Smooth muscle cell (in vitro differentiated cells): ENCODE measurements around the gene APPBP2. TPM values are rescaled to one million over a fixed set of nuclear protein-coding genes. Genes with fewer than 3 reads are reported as not detected.

Experiments used
- DNase-seq: peaks from one replicate; lab custom pipeline; 2025; ENCODE audit not compliant: unreplicated experiment; lab: John Stamatoyannopoulos, UW
- H2AFZ ChIP-seq: fragments of 200-600 bp; sonication (generic); 2 replicates; pipeline ENCODE4 v1.6.0; 2016; ENCODE audit warnings: antibody characterized with exemption, low read depth, mild to moderate bottlenecking
- H3F3A ChIP-seq: fragments of 200-600 bp; sonication (generic); 2 replicates; pipeline ENCODE4 v1.6.0; 2017; ENCODE audit warnings: antibody characterized with exemption, low read depth
- H3K27ac ChIP-seq: fragments of 200-600 bp; sonication (generic); 2 replicates; pipeline ENCODE4 v1.5.1; 2016; ENCODE audit warnings: low read depth, mild to moderate bottlenecking
- H3K27me3 ChIP-seq: fragments of 200-600 bp; sonication (generic); 2 replicates; pipeline ENCODE4 v1.6.1; 2016; ENCODE audit warnings: low read depth, mild to moderate bottlenecking
- H3K36me3 ChIP-seq: fragments of 200-600 bp; sonication (generic); 2 replicates; pipeline ENCODE4 v1.5.1; 2016; ENCODE audit warnings: low read depth
- H3K4me1 ChIP-seq: fragments of 200-600 bp; sonication (generic); 2 replicates; pipeline ENCODE4 v1.5.1; 2016; ENCODE audit warnings: low read depth
- H3K4me2 ChIP-seq: fragments of 200-600 bp; sonication (generic); 2 replicates; pipeline ENCODE4 v1.6.0; 2016; ENCODE audit warnings: mild to moderate bottlenecking
- H3K4me3 ChIP-seq: fragments of 200-600 bp; sonication (generic); 2 replicates; pipeline ENCODE4 v1.5.1; 2016; ENCODE audit warnings: mild to moderate bottlenecking
- H3K79me2 ChIP-seq: fragments of 200-600 bp; sonication (generic); 2 replicates; pipeline ENCODE4 v1.6.0; 2016; ENCODE audit warnings: low read depth, mild to moderate bottlenecking
- H3K9ac ChIP-seq: fragments of 200-600 bp; sonication (generic); 2 replicates; pipeline ENCODE4 v1.6.0; 2016; ENCODE audit warnings: low read depth
- H3K9me3 ChIP-seq: fragments of 200-600 bp; sonication (generic); replicated peaks from 2 replicates; pipeline ENCODE4 v1.5.1; 2016; ENCODE audit warnings: low read depth
- H4K20me1 ChIP-seq: fragments of 200-600 bp; sonication (generic); 2 replicates; pipeline ENCODE4 v1.6.0; 2016; ENCODE audit warnings: low read depth
- CTCF ChIP-seq: fragments of 200-600 bp; sonication (generic); IDR thresholded peaks from 2 replicates; pipeline ENCODE4 v1.5.1; 2017; ENCODE audit warnings: borderline replicate concordance, mild to moderate bottlenecking, antibody characterized with exemption; ENCODE audit not compliant: insufficient read depth, poor library complexity, severe bottlenecking
- WGBS: methylation state at CpG from one replicate; pipeline ENCODE4 v1.1.7; 2016; ENCODE audit warnings: low lambda C conversion rate; 5-methylcytosine and 5-hydroxymethylcytosine counted together
- polyA plus RNA-seq: library from polyadenylated mRNA; unstranded; fragments of >200 nt; fragmentation: Nextera tagmentation; extraction: Ambion mirVana; gene quantifications from 2 replicates; pipeline ENCODE4 v1.2.1, GENCODE V29; 2016
- total RNA-seq: library from RNA; depleted of rRNA; stranded (reverse); fragments of >200 nt; gene quantifications from 2 replicates; pipeline ENCODE4 v1.2.3, GENCODE V29; 2014

The APPBP2 gene
- total and polyA plus RNA-seq, 2 experiments from 2014 or later, result 38.3 to 40.9 TPM

DNA sequence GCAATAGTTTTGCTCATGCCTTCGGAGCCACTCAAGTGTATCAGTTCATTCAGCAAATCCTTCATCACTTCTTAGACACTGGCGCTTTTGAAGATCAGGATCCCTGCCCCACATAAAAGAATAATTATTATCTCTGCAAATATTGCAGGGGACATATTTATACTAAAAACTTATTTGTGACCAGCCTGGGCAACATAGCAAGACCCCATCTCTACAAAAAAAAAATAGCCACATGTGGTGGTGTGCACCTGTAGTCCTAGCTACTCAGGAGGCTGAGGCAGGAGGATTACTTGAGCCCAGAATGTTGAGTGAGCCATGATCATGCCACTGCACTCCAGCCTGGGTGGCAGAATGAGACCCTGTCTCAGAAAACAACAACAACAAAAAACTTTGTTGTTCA is 1.7 kb upstream of the APPBP2 start:
- H3K4me1 ChIP-seq, result peaks cover 22% of the 10 kb centered on the region
- H3F3A ChIP-seq, result no peaks in the 10 kb centered on the region

DNA sequence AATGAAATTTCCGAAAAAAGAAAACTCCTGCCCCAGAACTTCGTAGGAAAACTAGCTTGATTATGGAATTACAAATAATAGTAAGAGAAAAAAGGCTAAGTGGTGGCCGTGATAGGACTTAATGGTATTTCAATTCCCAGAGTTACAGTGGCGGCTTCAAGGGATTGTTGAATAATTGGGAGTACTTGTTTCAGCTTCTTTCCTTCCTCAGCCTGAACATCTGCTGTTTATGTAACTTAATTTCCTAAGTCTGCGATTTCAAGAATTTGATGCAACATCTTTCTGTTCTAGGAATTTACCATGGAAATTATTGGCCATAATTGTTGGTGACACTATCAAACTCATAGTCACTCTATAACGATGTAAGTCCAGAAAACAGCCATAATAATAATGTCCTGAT is 684 bp upstream of the APPBP2 start:
- Histone ChIP-seq H3K36me3 (no peaks in the 10 kb centered on the region), H3K4me1 (peaks cover 22% of the 10 kb centered on the region), H3K4me3 (peak overlapping the region; percentile 82), H2AFZ (peak overlapping the region; percentile 78), H3K79me2 (peaks cover 57% of the 10 kb centered on the region), H3K9me3 (no peaks in the 10 kb centered on the region), H3K4me2 (peak overlapping the region; percentile 98), H3K27me3 (no peaks in the 10 kb centered on the region), H3K27ac (peak overlapping the region; percentile 98), H3F3A (no peaks in the 10 kb centered on the region), H4K20me1 (peaks cover 34% of the 10 kb centered on the region), H3K9ac (peak overlapping the region; percentile 98)
- 27% methylated on average over 6 of the region's 6 CpGs for WGBS
- no peak for TF ChIP-seq CTCF
- no peak for DNase-seq

More for the DNA sequence above, 1.7 kb upstream of the APPBP2 start:
- Histone ChIP-seq H3K79me2 (peaks cover 48% of the 10 kb centered on the region), H3K36me3 (no peaks in the 10 kb centered on the region), H3K4me3 (no peak overlapping the region), H3K4me2 (no peak overlapping the region), H4K20me1 (peaks cover 24% of the 10 kb centered on the region), H3K9me3 (no peaks in the 10 kb centered on the region), H3K9ac (no peak overlapping the region), H3K27me3 (no peaks in the 10 kb centered on the region), H2AFZ (no peak overlapping the region), H3K27ac (no peak overlapping the region)
- DNase-seq, result no peak
- TF ChIP-seq CTCF, result no peak
- 100% methylated on average over 2 of the region's 2 CpGs for whole genome bisulfite sequencing

DNA sequence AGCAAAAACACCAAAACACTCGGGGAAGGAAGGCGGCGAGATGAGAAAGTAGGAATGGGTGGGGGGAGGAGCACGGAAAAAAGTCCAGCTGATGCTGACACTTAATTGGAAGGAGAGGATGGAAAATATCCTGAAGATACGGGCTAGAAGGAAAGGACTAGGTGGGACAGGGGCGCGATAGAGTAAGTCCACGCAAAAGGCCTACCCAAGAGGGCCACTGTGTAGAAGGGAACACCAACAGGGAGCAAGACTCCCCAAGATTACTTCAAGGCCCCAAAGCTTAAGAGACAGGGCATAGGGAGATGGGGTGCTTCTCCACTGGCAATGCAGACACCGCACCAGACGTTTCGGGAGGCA is 736 bp downstream of the APPBP2 start:
- DNase-seq, result no peak

More for the DNA sequence above, 736 bp downstream of the APPBP2 start:
- Histone ChIP-seq H3K36me3 (no peaks in the 10 kb centered on the region), H3F3A (no peaks in the 10 kb centered on the region), H3K4me2 (peak overlapping the region; percentile 98), H3K9ac (peak overlapping the region; percentile 98), H3K27ac (peak overlapping the region; percentile 98), H2AFZ (peak overlapping the region; percentile 78), H3K4me1 (peaks cover 22% of the 10 kb centered on the region), H4K20me1 (peaks cover 48% of the 10 kb centered on the region), H3K79me2 (peaks cover 72% of the 10 kb centered on the region), H3K4me3 (peak overlapping the region; percentile 82), H3K9me3 (no peaks in the 10 kb centered on the region), H3K27me3 (no peaks in the 10 kb centered on the region)
- no peak for TF ChIP-seq CTCF
- WGBS, result 0% methylated on average over 11 of the region's 11 CpGs
